T-cell (primary cell): ENCODE data around the gene STK32B. TPM values are rescaled to one million over a fixed set of nuclear protein-coding genes. Genes with fewer than 3 reads are reported as not detected.
"Not testable (repeated sequence)": the region's sequence is repeated elsewhere in the genome, so short reads cannot be mapped to it uniquely, and the experiment has no call there.

Experiments used
- ATAC-seq, 4 experiments: fragments of 200-7000 bp in 3 of 4; fragments of 150-1000 bp in 1 of 4; cut with Tn5 transposase; replicated peaks in 1 of 4; 1 replicate in 3 of 4; 2 replicates in 1 of 4; pipeline ENCODE4 v1.10.0; 2021; ENCODE audit warnings: moderate library complexity in 3 of 4, mild to moderate bottlenecking in 2 of 4, moderate number of reproducible peaks in 1 of 4
- CTCF ChIA-PET, 2 donors: fragments of 300-600 bp; sonication (Branson Sonifier 250); formaldehyde crosslinking; loops; one replicate each; lab custom pipeline; 2022; ENCODE audit warnings: antibody characterized with exemption in 2 of 2; lab: Charles Lee
- POLR2A ChIA-PET, 2 donors: fragments of 300-600 bp; sonication (Branson Sonifier 250); formaldehyde crosslinking; loops; one replicate each; lab custom pipeline; 2022; ENCODE audit warnings: antibody characterized with exemption in 2 of 2; lab: Charles Lee
- DNase-seq, 35 experiments: peaks; one replicate each; pipeline versions ENCODE4 v3.0.0 to v3.0.0-alpha.2; 2013 to 2023
- H3K27ac ChIP-seq: one replicate; pipeline ENCODE4 v1.5.1; 2013; ENCODE audit warnings: low read length
- H3K27me3 ChIP-seq, 2 experiments: replicated peaks in 1 of 2; 1 replicate in 1 of 2; 2 replicates in 1 of 2; pipeline versions ENCODE4 v1.6.1 to v1.7.0; 2013; ENCODE audit warnings: low read length in 1 of 2, mixed read lengths in 1 of 2; ENCODE audit not compliant: control insufficient read depth in 2 of 2, insufficient read depth in 2 of 2; ENCODE audit errors: extremely low read depth in 1 of 2
- H3K36me3 ChIP-seq, 2 donors: 1 replicate in 1 of 2; 2 replicates in 1 of 2; pipeline versions ENCODE4 v1.6.1 to v1.7.0; 2013; ENCODE audit warnings: low read length in 1 of 2; ENCODE audit not compliant: control insufficient read depth in 2 of 2, insufficient read depth in 1 of 2; ENCODE audit errors: extremely low read depth in 1 of 2
- H3K4me1 ChIP-seq, 2 experiments: 1 replicate in 1 of 2; 2 replicates in 1 of 2; pipeline versions ENCODE4 v1.6.1 to v1.7.0; 2013; ENCODE audit warnings: low read length in 2 of 2, mixed read lengths in 1 of 2; ENCODE audit not compliant: insufficient read depth in 2 of 2, control insufficient read depth in 1 of 2; ENCODE audit errors: extremely low read depth in 1 of 2
- H3K4me3 ChIP-seq, 2 donors: 1 replicate in 1 of 2; 2 replicates in 1 of 2; pipeline versions ENCODE4 v1.5.1 to v1.7.0; 2013; ENCODE audit warnings: mild to moderate bottlenecking in 2 of 2, low read length in 1 of 2, moderate library complexity in 1 of 2; ENCODE audit not compliant: control insufficient read depth in 1 of 2; ENCODE audit errors: extremely low read depth in 1 of 2
- H3K9me3 ChIP-seq: 2 replicates; pipeline ENCODE4 v1.7.0; 2013
- H3K27ac Mint-ChIP-seq, 2 donors: one replicate each; pipeline ENCODE4 v1.8.0; 2020 to 2021; ENCODE audit warnings: mild to moderate bottlenecking in 2 of 2, mixed read lengths in 2 of 2
- H3K27me3 Mint-ChIP-seq, 2 donors: one replicate each; pipeline ENCODE4 v1.8.0; 2021 to 2022; ENCODE audit warnings: mixed read lengths in 2 of 2
- H3K36me3 Mint-ChIP-seq: one replicate; pipeline ENCODE4 v1.8.0; 2021; ENCODE audit warnings: mixed read lengths
- H3K4me1 Mint-ChIP-seq, 3 donors: one replicate each; pipeline ENCODE4 v1.8.0; 2020 to 2022; ENCODE audit warnings: mixed read lengths in 3 of 3, mild to moderate bottlenecking in 1 of 3
- H3K4me3 Mint-ChIP-seq, 3 donors: one replicate each; pipeline ENCODE4 v1.8.0; 2020 to 2022; ENCODE audit warnings: mild to moderate bottlenecking in 3 of 3, mixed read lengths in 3 of 3, moderate library complexity in 3 of 3
- H3K9me3 Mint-ChIP-seq, 3 donors: one replicate each; pipeline ENCODE4 v1.8.0; 2020 to 2022; ENCODE audit warnings: mixed read lengths in 3 of 3
- WGBS: methylation state at CpG from one replicate; pipeline ENCODE4 v1.1.5; 2013; ENCODE audit warnings: missing lambda C conversion rate; ENCODE audit not compliant: insufficient coverage; 5-methylcytosine and 5-hydroxymethylcytosine counted together
- total RNA-seq, 35 experiments: library from RNA in 6 of 35; stranded (reverse) in 6 of 35; fragments of 120-200 nt in 1 of 35; gene quantifications; one replicate each; pipeline versions ENCODE4 v1.2.1 to v1.2.4 and lab custom pipeline; 2013 to 2026

STK32B gene
- total RNA-seq, 5 donors from 2014 or later (not counting 1 experiment from before 2014, with no cell fraction given), result 0.12 to 0.20 (median 0.15) TPM; not detected in 2

DNA sequence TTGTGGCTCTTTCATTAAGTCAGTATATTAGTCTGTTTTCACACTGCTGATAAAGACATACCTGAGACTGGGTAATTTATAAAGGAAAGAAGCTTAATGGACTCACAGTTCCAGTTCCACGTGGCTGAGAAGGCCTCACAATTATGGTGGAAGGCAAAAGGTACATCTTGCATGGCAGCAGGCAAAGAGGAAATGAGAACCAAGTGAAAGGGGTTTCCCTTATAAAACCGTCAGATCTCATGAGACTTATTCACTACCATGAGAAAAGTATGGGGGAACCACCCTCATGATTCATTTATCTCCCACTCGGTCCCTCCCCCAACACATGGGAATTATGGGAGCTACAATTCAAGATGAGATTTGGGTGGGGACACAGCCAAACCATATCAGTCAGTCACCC is 15.7 kb downstream of the STK32B start:
- CTCF ChIA-PET, H3K4me3 Mint-ChIP-seq, H3K9me3 ChIP-seq, H3K27ac ChIP-seq, ATAC-seq, H3K36me3 Mint-ChIP-seq, H3K36me3 ChIP-seq, H3K27me3 ChIP-seq, DNase-seq, H3K4me1 ChIP-seq, H3K9me3 Mint-ChIP-seq, H3K27ac Mint-ChIP-seq, POLR2A ChIA-PET, H3K4me3 ChIP-seq, H3K27me3 Mint-ChIP-seq, H3K4me1 Mint-ChIP-seq: not testable (repeated sequence)
- no CpG with 5 or more reads among the region's 3 CpGs for WGBS

DNA sequence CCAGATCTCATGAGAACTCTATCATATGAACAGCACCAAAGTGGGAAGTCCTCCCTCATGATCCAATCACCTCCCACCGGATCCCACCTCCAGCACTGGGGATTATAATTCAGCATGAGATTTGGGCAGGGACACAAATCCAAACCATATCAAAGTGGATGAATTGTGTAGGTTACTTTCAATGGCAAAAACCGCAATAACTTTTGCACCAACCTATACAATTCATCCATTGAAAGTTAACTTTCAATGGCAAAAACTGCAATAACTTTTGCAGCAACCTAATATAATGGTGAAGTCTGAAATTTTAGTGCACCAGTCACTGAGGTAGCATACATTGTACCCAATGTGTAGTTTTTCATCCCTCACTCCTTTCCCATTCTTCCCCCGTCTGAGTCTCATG is 16.6 kb downstream of the STK32B start:
- Mint-ChIP-seq H3K27me3 (peaks cover 6 to 8% of the 10 kb centered on the region in 2 donors), H3K36me3 (no peaks in the 10 kb centered on the region), H3K9me3 (peaks cover 6 to 12% (median 10%) of the 10 kb centered on the region in 3 donors), H3K4me3 (no peak overlapping the region), H3K27ac (no peak overlapping the region), H3K4me1 (no peaks in the 10 kb centered on the region)
- no peak overlapping the region for H3K4me3 ChIP-seq
- ChIA-PET CTCF (no interaction called here), POLR2A (no interaction called here)
- no peaks in the 10 kb centered on the region for H3K4me1 ChIP-seq
- no peak for ATAC-seq
- H3K27me3 ChIP-seq, result peaks cover 0 to 7% of the 10 kb centered on the region in 2 experiments
- H3K9me3 ChIP-seq, result no peaks in the 10 kb centered on the region
- H3K36me3 ChIP-seq, result no peaks in the 10 kb centered on the region
- no peak overlapping the region for H3K27ac ChIP-seq
- no CpG with 5 or more reads among the region's 3 CpGs for WGBS
- DNase-seq, result no peak

DNA sequence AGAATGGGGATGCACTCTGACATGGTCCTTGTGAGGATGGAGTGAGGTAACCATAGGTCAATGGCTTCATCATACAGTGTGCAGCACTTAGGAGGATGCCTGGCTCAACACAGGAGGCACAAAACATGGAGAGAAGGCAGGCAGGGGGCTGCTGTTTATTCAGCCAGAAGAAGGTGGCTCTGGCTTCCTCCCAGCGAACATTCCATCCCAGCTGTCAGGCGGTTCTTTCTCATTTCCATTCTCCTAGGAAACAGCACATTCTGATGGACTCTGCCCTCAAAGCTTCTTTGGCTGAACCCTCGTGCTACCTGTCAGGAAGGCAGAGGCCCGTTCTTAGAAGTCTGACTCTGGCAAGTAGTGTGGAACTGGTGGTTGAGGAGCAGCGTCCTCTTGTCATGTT is 18.6 kb downstream of the STK32B start:
- CTCF ChIA-PET, result no interaction called here
- DNase-seq, result no peak
- 79% methylated on average over 4 of the region's 5 CpGs for WGBS
- Mint-ChIP-seq H3K36me3 (no peaks in the 10 kb centered on the region), H3K4me1 (no peaks in the 10 kb centered on the region), H3K4me3 (no peak overlapping the region), H3K9me3 (peaks cover 6 to 12% (median 10%) of the 10 kb centered on the region in 3 donors), H3K27me3 (peaks cover 6 to 8% of the 10 kb centered on the region in 2 donors), H3K27ac (no peak overlapping the region)
- no peak for ATAC-seq
- H3K27me3 ChIP-seq, result peaks cover 0 to 7% of the 10 kb centered on the region in 2 experiments
- H3K4me1 ChIP-seq, result no peaks in the 10 kb centered on the region
- H3K27ac ChIP-seq, result no peak overlapping the region
- POLR2A ChIA-PET, result no interaction called here
- no peaks in the 10 kb centered on the region for H3K36me3 ChIP-seq
- no peaks in the 10 kb centered on the region for H3K9me3 ChIP-seq
- no peak overlapping the region for H3K4me3 ChIP-seq

DNA sequence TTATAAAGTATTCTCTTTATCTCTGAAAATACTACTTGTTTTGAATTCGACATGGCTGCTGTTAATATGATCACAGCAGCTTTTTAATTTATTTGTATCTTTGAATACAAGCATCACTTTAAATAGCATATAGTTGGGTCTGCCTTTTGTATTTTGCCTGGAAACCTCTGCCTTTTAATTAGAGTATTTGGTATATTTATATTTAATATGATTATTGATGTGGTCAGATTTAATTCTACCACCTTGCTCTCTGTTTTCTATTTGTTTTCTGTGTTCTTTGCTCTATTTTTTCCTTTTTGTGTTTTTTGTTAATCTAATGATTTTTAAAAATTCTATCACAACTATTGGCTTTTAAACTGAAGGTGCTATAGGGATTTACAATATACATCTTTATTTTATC is 21.7 kb downstream of the STK32B start:
- Mint-ChIP-seq H3K36me3 (no peaks in the 10 kb centered on the region), H3K4me3 (no peak overlapping the region), H3K27ac (no peak overlapping the region), H3K27me3 (peaks cover under 1 to 4% of the 10 kb centered on the region in 2 donors), H3K9me3 (peaks cover 6 to 15% (median 8%) of the 10 kb centered on the region in 3 donors), H3K4me1 (no peaks in the 10 kb centered on the region)
- Histone ChIP-seq H3K4me1 (no peaks in the 10 kb centered on the region), H3K36me3 (no peaks in the 10 kb centered on the region), H3K27me3 (peaks cover 0 to 7% of the 10 kb centered on the region in 2 experiments), H3K27ac (no peak overlapping the region), H3K4me3 (no peak overlapping the region), H3K9me3 (no peaks in the 10 kb centered on the region)
- DNase-seq (no peak), ATAC-seq (no peak)
- no CpG with 5 or more reads among the region's 1 CpG for WGBS
- POLR2A ChIA-PET, result no interaction called here
- CTCF ChIA-PET, result no interaction called here

DNA sequence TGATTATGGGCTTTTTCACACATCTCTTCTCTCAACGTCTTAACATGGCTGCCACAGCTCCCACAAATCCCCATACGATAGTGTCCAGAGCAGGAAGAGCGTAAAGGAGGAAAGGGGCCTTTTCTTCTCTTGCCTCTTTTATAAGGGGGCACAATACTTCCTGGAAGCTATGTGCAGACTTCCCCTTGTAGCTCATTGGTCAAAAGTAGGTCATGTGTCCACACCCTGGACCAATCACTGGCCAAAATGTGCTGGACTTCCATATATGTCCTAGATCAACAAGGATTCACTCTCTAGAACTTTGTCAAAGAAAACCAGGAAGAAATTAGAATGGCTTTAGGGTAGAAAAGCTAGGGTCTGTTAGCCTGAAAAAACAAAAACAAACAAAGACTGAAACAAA is 26.7 kb downstream of the STK32B start:
- Histone ChIP-seq H3K9me3 (peaks cover 3% of the 10 kb centered on the region), H3K4me1 (no peaks in the 10 kb centered on the region), H3K27ac (no peak overlapping the region), H3K4me3 (no peak overlapping the region), H3K36me3 (no peaks in the 10 kb centered on the region), H3K27me3 (peaks cover 0 to 4% of the 10 kb centered on the region in 2 experiments)
- Mint-ChIP-seq H3K4me3 (no peak overlapping the region), H3K9me3 (peaks cover 10 to 18% (median 15%) of the 10 kb centered on the region in 3 donors), H3K27ac (no peak overlapping the region), H3K36me3 (no peaks in the 10 kb centered on the region), H3K27me3 (peaks cover 4 to 12% of the 10 kb centered on the region in 2 donors), H3K4me1 (no peaks in the 10 kb centered on the region)
- ATAC-seq (no peak), DNase-seq (no peak)
- ChIA-PET CTCF (no interaction called here), POLR2A (no interaction called here)
- no CpG with 5 or more reads among the region's 3 CpGs for WGBS

DNA sequence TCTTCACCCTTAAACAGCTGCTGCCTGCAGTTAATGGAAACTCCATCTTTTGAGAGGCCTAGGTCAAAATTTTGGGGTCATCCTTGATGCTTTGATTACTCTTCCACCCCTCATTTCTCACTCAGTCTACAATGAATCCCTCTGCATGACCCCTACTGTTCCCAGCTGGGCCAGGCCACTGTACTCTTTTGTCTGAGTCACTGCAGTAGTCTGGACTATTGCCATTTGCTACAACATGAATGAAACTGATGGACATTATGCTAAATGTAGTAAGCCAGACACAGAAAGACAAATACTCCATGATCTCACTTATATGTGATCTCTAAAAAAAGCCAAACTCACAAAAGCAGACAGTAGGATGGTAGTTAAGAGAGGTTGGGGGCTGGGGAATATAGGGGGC is 28.3 kb downstream of the STK32B start:
- H3K4me1 Mint-ChIP-seq, result no peaks in the 10 kb centered on the region
- ChIA-PET CTCF (no interaction called here), POLR2A (no interaction called here)
- no peak overlapping the region for H3K4me3 Mint-ChIP-seq
- no peaks in the 10 kb centered on the region for H3K36me3 Mint-ChIP-seq
- Histone ChIP-seq H3K36me3 (no peaks in the 10 kb centered on the region), H3K9me3 (peaks cover 3% of the 10 kb centered on the region), H3K4me1 (no peaks in the 10 kb centered on the region), H3K4me3 (no peak overlapping the region), H3K27me3 (peaks cover 0 to 4% of the 10 kb centered on the region in 2 experiments), H3K27ac (no peak overlapping the region)
- ATAC-seq (no peak), DNase-seq (no peak)
- peaks cover 4 to 12% of the 10 kb centered on the region in 2 donors for H3K27me3 Mint-ChIP-seq
- H3K27ac Mint-ChIP-seq, result no peak overlapping the region
- peaks cover 10 to 18% (median 18%) of the 10 kb centered on the region in 3 donors for H3K9me3 Mint-ChIP-seq

DNA sequence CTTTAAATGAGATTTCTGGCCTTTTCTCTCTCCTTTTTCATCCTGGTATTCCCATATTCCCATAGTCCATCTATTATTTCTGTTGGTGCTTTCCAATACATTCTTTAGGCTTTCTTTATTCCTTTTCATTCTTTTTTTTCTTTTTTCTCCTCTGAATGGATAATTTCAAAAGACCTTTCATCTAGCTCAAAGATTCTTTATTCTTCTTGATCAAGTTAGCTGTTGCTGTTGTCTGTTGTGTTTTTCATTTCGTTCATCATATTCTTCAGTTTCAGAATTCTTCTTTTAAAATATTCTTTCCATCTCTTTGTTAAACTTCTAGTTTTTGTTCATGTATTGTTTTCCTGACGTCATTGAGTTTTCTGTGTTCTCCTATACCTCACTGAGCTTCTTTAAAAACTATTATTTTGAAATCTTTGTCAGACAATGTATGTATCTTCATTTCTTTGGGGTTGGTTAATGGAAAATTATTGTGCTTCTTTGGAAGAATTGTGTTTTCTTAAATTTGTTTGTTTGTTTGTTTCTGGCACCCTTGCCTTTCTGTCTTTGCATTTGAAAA is 30.2 kb downstream of the STK32B start:
- H3K27me3 ChIP-seq, result peaks cover 0 to 4% of the 10 kb centered on the region in 2 experiments
- H3K4me3 ChIP-seq, result no peak overlapping the region
- H3K36me3 Mint-ChIP-seq, result no peaks in the 10 kb centered on the region
- no peaks in the 10 kb centered on the region for H3K4me1 ChIP-seq
- ATAC-seq, result no peak
- CTCF ChIA-PET, result no interaction called here
- H3K4me1 Mint-ChIP-seq, result no peaks in the 10 kb centered on the region
- DNase-seq, result no peak
- WGBS, result no CpG with 5 or more reads among the region's 2 CpGs
- peaks cover 19 to 29% (median 27%) of the 10 kb centered on the region in 3 donors for H3K9me3 Mint-ChIP-seq
- POLR2A ChIA-PET, result no interaction called here
- no peak overlapping the region for H3K4me3 Mint-ChIP-seq
- peaks cover 3% of the 10 kb centered on the region for H3K9me3 ChIP-seq
- H3K27ac ChIP-seq, result no peak overlapping the region
- H3K27ac Mint-ChIP-seq, result no peak overlapping the region
- H3K36me3 ChIP-seq, result no peaks in the 10 kb centered on the region
- peaks cover 4 to 12% of the 10 kb centered on the region in 2 donors for H3K27me3 Mint-ChIP-seq
